Neural cell (in vitro differentiated cells): ENCODE data around the gene SOX9. TPM values are rescaled to one million over a fixed set of nuclear protein-coding genes. Genes with fewer than 3 reads are reported as not detected.

ENCODE experiments used
- H2AFZ ChIP-seq: fragments of 200-600, 300-800 bp; sonication (generic), shearing (Covaris generic); 2 replicates; pipeline ENCODE4 v1.6.0; 2014; ENCODE audit warnings: low read depth, mild to moderate bottlenecking, antibody characterized with exemption, low read length, moderate library complexity
- H3F3A ChIP-seq: fragments of 200-600 bp; shearing (Covaris generic); 2 replicates; pipeline ENCODE4 v1.6.1; 2016; ENCODE audit warnings: mild to moderate bottlenecking, moderate library complexity, mixed read lengths, antibody characterized with exemption, low read length; ENCODE audit not compliant: insufficient read depth, poor library complexity, severe bottlenecking
- H3K27ac ChIP-seq: fragments of 200-600, 300-800 bp; sonication (generic), shearing (Covaris generic); 2 replicates; pipeline ENCODE4 v1.5.1; 2014; ENCODE audit warnings: mild to moderate bottlenecking, low read length, moderate library complexity
- H3K27me3 ChIP-seq: fragments of 300-800, 200-600 bp; sonication (generic), shearing (Covaris generic); 2 replicates; pipeline ENCODE4 v1.6.0; 2014; ENCODE audit warnings: mild to moderate bottlenecking, low read depth, low read length, moderate library complexity; ENCODE audit not compliant: insufficient read depth
- H3K36me3 ChIP-seq: fragments of 300-800, 200-600 bp; sonication (generic), shearing (Covaris generic); 2 replicates; pipeline ENCODE4 v1.5.1; 2014; ENCODE audit warnings: mild to moderate bottlenecking, antibody characterized with exemption, low read length, moderate library complexity; ENCODE audit not compliant: insufficient read depth
- H3K4me2 ChIP-seq: fragments of 300-800, 200-600 bp; sonication (generic), shearing (Covaris generic); 2 replicates; pipeline ENCODE4 v1.6.0; 2014; ENCODE audit warnings: mild to moderate bottlenecking, low read length
- H3K4me3 ChIP-seq: fragments of 300-800, 200-600 bp; sonication (generic), shearing (Covaris generic); 2 replicates; pipeline ENCODE4 v1.5.1; 2014; ENCODE audit warnings: mild to moderate bottlenecking, low read length, moderate library complexity
- H3K79me2 ChIP-seq: fragments of 200-600 bp; shearing (Covaris generic); replicated peaks from 2 replicates; pipeline ENCODE4 v1.6.0; 2014; ENCODE audit warnings: mild to moderate bottlenecking, low read length, moderate library complexity; ENCODE audit not compliant: insufficient read depth
- H3K9ac ChIP-seq: fragments of 300-800, 200-600 bp; sonication (generic), shearing (Covaris generic); 2 replicates; pipeline ENCODE4 v1.6.1; 2016; ENCODE audit warnings: mild to moderate bottlenecking, low read length, mixed read lengths
- H3K9me2 ChIP-seq: fragments of 200-600 bp; shearing (Covaris generic); 2 replicates; pipeline ENCODE4 v1.6.1; 2016; ENCODE audit warnings: mild to moderate bottlenecking, low read length, mixed read lengths; ENCODE audit not compliant: insufficient read depth
- H3K9me3 ChIP-seq: fragments of 200-600, 300-800 bp; sonication (generic), shearing (Covaris generic); 2 replicates; pipeline ENCODE4 v1.6.1; 2016; ENCODE audit warnings: mild to moderate bottlenecking, mixed run types, low read length, moderate library complexity, mixed read lengths
- H4K20me1 ChIP-seq: fragments of 200-600 bp; shearing (Covaris generic); 2 replicates; pipeline ENCODE4 v1.6.1; 2016; ENCODE audit warnings: mild to moderate bottlenecking, mixed run types; ENCODE audit not compliant: insufficient read depth
- EP300 ChIP-seq: fragments of 450-650 bp; conservative IDR thresholded peaks from 2 replicates; pipeline ENCODE4 v1.6.1; 2014; ENCODE audit warnings: antibody characterized with exemption, mild to moderate bottlenecking, moderate library complexity; ENCODE audit not compliant: poor library complexity, severe bottlenecking
- EZH2 ChIP-seq: fragments of 200-600, 300-800 bp; shearing (Covaris generic), sonication (generic); IDR thresholded peaks from 2 replicates; pipeline ENCODE4 v1.6.1; 2014; ENCODE audit warnings: antibody characterized with exemption, low read length, borderline replicate concordance, mild to moderate bottlenecking; ENCODE audit not compliant: insufficient read depth, poor library complexity, severe bottlenecking
- MXI1 ChIP-seq: fragments of 450-650 bp; conservative IDR thresholded peaks from 2 replicates; pipeline ENCODE4 v1.6.1; 2014; ENCODE audit warnings: antibody characterized with exemption, mild to moderate bottlenecking; ENCODE audit not compliant: poor library complexity, severe bottlenecking
- POLR2AphosphoS5 ChIP-seq: IDR thresholded peaks from 2 replicates; pipeline ENCODE4 v1.6.1; 2012
- RAD21 ChIP-seq: fragments of 450-650 bp; conservative IDR thresholded peaks from 2 replicates; pipeline ENCODE4 v1.6.1; 2014; ENCODE audit warnings: antibody characterized with exemption, mild to moderate bottlenecking, moderate library complexity
- SMC3 ChIP-seq: fragments of 450-650 bp; conservative IDR thresholded peaks from 2 replicates; pipeline ENCODE4 v1.6.1; 2014; ENCODE audit warnings: antibody characterized with exemption, mild to moderate bottlenecking, moderate library complexity; ENCODE audit not compliant: poor library complexity
- TAF1 ChIP-seq: IDR thresholded peaks from 2 replicates; pipeline ENCODE4 v1.6.1; 2012; ENCODE audit warnings: low read depth
- polyA plus RNA-seq: library from polyadenylated mRNA; depleted of rRNA; stranded (reverse); fragments of >200 nt; gene quantifications from 2 replicates; pipeline ENCODE4 v1.2.3, GENCODE V29; 2014
- TF ChIP-seq, protein P1 (sequence below): fragments of 450-650 bp; IDR thresholded peaks from 2 replicates; pipeline ENCODE4 v1.5.1; 2014; ENCODE audit warnings: antibody characterized with exemption, mild to moderate bottlenecking, moderate library complexity; ENCODE audit not compliant: poor library complexity, severe bottlenecking
- TF ChIP-seq, protein P2 (sequence below): IDR thresholded peaks from 2 replicates; pipeline ENCODE4 v1.6.1; 2012; ENCODE audit warnings: borderline replicate concordance

Gene SOX9
- polyA plus RNA-seq, 1 donor from 2014 or later = 0.68 TPM

DNA sequence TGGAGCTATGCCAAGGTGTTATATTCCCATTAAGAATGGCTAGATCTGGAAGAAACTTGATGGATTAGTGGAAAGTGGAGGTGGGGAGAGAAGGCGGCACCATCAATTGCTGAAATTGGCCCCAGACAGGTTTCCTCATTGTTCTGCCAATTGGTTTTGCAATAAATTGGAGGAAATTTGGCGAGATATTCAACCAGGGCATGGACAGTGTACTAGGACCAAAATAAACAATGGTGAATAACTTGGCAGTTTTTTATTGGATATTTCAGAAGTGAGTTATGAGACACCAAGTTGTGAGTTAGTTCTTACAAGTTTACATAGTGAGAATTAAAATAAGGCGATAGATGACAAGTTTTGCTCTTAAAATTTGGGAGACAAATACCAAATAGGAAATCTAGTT lies 41.1 kb upstream of the SOX9 start:
- no peaks in the 10 kb centered on the region for H3K9me2 ChIP-seq

DNA sequence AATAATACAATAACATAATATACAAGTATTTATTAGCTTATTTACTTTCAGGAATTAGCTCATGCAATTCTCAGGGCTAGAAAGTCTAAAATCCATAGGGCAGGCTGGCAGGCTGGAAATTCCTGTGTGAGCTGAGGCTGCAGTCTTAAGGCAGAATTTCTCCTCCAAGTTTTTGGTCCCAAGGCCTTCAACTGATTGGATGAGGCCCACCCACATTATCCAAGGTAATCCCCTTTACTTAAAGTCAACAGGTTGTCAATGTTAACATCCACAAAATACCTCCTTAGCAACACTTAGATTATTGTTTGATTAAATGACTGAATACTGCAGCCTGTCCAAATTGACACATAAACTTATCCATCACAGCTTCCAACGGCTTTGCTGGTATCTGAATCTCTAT lies 32.9 kb upstream of the SOX9 start:
- no peaks in the 10 kb centered on the region for H3K27me3 ChIP-seq
- TF ChIP-seq EP300 (no peak), EZH2 (no peak), RAD21 (no peak), SMC3 (no peak), TAF1 (no peak), POLR2AphosphoS5 (no peak), MXI1 (no peak)
- TF ChIP-seq, protein P1, sequence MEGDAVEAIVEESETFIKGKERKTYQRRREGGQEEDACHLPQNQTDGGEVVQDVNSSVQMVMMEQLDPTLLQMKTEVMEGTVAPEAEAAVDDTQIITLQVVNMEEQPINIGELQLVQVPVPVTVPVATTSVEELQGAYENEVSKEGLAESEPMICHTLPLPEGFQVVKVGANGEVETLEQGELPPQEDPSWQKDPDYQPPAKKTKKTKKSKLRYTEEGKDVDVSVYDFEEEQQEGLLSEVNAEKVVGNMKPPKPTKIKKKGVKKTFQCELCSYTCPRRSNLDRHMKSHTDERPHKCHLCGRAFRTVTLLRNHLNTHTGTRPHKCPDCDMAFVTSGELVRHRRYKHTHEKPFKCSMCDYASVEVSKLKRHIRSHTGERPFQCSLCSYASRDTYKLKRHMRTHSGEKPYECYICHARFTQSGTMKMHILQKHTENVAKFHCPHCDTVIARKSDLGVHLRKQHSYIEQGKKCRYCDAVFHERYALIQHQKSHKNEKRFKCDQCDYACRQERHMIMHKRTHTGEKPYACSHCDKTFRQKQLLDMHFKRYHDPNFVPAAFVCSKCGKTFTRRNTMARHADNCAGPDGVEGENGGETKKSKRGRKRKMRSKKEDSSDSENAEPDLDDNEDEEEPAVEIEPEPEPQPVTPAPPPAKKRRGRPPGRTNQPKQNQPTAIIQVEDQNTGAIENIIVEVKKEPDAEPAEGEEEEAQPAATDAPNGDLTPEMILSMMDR = no peak
- TF ChIP-seq, protein P2, sequence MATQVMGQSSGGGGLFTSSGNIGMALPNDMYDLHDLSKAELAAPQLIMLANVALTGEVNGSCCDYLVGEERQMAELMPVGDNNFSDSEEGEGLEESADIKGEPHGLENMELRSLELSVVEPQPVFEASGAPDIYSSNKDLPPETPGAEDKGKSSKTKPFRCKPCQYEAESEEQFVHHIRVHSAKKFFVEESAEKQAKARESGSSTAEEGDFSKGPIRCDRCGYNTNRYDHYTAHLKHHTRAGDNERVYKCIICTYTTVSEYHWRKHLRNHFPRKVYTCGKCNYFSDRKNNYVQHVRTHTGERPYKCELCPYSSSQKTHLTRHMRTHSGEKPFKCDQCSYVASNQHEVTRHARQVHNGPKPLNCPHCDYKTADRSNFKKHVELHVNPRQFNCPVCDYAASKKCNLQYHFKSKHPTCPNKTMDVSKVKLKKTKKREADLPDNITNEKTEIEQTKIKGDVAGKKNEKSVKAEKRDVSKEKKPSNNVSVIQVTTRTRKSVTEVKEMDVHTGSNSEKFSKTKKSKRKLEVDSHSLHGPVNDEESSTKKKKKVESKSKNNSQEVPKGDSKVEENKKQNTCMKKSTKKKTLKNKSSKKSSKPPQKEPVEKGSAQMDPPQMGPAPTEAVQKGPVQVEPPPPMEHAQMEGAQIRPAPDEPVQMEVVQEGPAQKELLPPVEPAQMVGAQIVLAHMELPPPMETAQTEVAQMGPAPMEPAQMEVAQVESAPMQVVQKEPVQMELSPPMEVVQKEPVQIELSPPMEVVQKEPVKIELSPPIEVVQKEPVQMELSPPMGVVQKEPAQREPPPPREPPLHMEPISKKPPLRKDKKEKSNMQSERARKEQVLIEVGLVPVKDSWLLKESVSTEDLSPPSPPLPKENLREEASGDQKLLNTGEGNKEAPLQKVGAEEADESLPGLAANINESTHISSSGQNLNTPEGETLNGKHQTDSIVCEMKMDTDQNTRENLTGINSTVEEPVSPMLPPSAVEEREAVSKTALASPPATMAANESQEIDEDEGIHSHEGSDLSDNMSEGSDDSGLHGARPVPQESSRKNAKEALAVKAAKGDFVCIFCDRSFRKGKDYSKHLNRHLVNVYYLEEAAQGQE = no peak
- H3K9ac ChIP-seq = no peak overlapping the region
- H3K4me3 ChIP-seq = no peak overlapping the region
- no peaks in the 10 kb centered on the region for H4K20me1 ChIP-seq
- H3K9me3 ChIP-seq = no peaks in the 10 kb centered on the region
- H3K79me2 ChIP-seq = no peaks in the 10 kb centered on the region
- no peaks in the 10 kb centered on the region for H3F3A ChIP-seq
- no peak overlapping the region for H3K27ac ChIP-seq
- H3K4me2 ChIP-seq = no peak overlapping the region
- no peaks in the 10 kb centered on the region for H3K9me2 ChIP-seq
- H2AFZ ChIP-seq = no peak overlapping the region
- no peaks in the 10 kb centered on the region for H3K36me3 ChIP-seq

More for the DNA sequence above, 41.1 kb upstream of the SOX9 start:
- Histone ChIP-seq H3K9me3 (no peaks in the 10 kb centered on the region), H3K79me2 (no peaks in the 10 kb centered on the region), H3K27ac (no peak overlapping the region), H4K20me1 (no peaks in the 10 kb centered on the region), H3K4me2 (no peak overlapping the region), H2AFZ (no peak overlapping the region), H3K27me3 (no peaks in the 10 kb centered on the region), H3F3A (no peaks in the 10 kb centered on the region), H3K9ac (no peak overlapping the region), H3K36me3 (no peaks in the 10 kb centered on the region), H3K4me3 (no peak overlapping the region)
- TF ChIP-seq MXI1 (no peak), POLR2AphosphoS5 (no peak), TAF1 (no peak)
- TF ChIP-seq, protein P2 = no peak
- TF ChIP-seq, protein P1 = no peak
